Fibroblast of skin of abdomen (primary cell): ENCODE data around the gene RELN.
"Not testable (repeated sequence)": the region's sequence is repeated elsewhere in the genome, so short reads cannot be mapped to it uniquely, and the experiment has no call there.

ENCODE experiments used
- DNase-seq: peaks from one replicate; pipeline ENCODE4 v3.0.0-alpha.2; 2013

RELN gene

DNA sequence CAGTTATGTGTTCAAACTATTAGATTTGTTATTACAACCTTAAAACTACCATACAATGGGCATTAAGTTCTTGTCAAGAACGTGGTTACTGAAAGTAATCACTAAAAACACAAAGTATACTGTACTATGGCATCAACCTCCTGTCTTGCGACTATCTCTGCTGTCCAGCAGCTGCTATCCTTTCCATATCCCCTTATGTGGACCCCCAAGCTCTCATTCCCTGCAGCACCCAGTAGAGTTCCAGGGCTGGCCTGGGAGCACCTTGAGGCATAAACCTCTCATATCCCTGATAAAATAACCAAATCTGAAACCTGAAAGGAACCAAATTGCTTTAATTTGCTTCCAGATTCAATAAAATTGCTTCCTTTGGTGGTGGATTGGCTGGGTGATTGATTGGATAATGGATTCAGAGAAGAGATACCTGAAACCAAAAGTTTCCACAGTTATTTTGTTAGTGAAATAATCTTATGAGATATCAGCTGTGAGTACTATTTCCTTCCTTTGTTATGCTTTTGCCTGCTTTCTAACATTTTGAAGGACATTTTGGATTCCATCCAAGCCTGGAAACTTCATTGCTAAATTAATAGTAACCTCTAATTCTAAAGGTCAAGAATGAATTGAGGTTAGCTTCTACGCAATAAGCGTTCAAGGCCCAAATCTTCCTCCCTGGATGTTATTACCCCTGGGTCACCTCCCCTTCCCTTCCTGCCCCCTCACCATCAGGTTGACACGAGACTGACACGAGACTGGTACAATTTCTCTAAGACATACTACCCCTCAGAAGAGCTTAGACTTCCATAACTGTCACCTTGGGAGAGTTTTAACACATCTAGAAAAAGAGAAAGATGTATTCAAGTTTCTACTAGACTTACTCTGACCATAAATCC is 48.8 kb downstream of the RELN start:
- DNase-seq = no peak

- DNase-seq = no peak
Observed at GRCh38 chr7:103937680-103938079, 51.8 kb downstream of the RELN start.

DNA sequence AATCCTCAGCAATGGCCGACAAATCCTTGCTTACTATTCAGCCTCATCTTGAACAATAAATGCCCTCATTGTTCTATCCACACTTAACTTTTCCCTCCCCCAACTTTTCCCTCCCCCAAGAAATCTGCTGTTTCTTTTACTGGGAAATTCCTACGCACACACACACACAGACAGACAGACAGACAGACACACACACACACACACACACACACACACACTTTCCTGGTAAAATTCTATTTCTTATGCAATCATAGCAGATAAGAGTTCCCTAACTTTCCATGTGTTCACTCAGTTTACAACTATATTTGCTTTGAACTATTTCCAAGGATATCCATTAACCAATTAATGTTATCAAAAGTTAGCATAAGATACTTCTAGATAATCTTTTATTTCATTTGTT is 52.9 kb downstream of the RELN start:
- no peak for DNase-seq

GRCh38 chr7:103934508-103934907 is 55.0 kb downstream of the RELN start:
- DNase-seq = no peak

DNA sequence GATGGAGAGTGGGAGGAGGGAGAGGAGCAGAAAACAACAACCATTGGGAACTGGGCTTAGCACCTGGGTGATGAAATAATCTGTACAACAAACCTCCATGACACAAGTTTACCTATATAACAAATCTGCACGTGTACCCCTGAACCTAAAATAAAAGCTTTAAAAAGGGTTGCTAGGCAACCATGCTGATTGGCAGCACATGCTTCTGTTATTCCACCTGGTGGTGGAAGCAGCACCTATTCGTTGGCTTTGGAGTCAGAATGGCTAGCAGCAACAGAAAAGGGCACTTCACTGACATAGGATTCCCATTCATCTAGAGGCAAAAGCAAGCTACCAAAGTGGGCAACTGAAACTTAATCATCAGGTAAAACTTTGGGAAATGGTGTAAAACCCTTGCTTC is 57.1 kb downstream of the RELN start:
- no peak for DNase-seq

DNA sequence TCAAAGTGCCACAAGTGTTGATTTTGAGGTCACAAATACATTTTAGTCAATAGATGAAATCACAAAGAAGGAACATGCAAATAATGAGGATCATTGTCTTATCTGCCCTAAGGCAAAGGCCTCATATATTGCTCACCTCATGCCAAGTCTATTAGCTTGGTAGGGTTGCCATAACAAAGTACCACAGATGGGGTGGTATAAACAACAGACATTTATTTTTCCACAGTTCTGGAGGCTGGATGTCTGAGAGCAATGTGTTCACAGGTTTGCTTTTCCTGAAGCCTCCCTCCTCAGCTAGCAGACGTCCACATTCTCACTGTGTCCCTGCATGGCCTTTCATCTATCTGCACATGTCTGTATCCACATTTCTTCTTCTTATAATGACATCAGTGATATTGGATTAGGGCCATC is 59.6 kb downstream of the RELN start:
- no peak for DNase-seq

GRCh38 chr7:103928581-103928980 is 60.9 kb downstream of the RELN start:
- DNase-seq = no peak

DNA sequence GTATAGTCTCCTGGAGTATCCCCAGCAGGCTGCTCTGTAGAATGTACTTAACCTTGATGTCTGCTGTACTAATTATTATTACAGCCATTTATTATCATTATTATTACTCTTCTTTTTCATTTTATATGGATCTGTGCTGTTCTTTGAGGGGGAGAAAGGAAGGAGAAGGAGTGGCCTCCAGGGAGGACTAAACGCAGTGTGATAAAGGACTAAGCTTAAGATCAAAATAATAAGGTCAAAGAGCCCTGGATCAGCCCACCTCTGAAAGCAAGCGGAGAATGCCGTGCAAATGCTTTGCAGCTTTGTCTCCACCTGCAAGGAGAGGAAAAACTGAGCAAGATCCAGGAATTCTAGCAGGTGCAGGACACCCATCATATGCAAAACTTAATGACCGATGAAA is 65.3 kb downstream of the RELN start:
- DNase-seq = no peak

- DNase-seq = no peak
Observed at GRCh38 chr7:103922407-103922806, 67.1 kb downstream of the RELN start.

- DNase-seq = no peak
Observed at GRCh38 chr7:103921692-103922091, 67.8 kb downstream of the RELN start.

DNA sequence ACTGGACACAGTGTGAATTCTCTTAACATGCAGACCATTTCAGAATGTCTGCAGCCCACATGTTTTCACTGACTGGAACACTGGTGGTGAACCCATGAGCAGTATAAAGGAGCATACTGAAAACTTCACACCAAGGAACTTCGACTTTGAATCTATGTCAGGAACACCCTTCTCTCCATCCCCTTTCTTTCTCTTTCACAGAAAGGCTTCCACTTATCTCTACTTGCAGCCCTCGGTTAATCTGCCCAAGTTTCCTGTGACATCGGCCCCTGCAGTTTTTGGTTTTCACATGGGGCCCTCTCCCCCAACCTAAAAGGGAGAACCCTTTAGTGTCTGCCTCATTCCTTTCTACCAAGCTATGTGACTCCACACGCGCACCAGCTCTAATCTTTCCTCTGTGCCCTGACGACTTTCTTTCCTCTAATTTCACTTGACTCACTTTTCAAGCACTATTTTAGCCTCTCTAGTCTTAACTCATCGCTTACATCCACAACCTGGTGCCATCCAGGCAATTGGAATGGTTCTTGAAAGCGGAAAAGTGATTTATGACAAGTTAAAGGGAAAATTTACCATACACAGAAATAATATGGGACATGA is 70.1 kb downstream of the RELN start:
- no peak for DNase-seq

DNA sequence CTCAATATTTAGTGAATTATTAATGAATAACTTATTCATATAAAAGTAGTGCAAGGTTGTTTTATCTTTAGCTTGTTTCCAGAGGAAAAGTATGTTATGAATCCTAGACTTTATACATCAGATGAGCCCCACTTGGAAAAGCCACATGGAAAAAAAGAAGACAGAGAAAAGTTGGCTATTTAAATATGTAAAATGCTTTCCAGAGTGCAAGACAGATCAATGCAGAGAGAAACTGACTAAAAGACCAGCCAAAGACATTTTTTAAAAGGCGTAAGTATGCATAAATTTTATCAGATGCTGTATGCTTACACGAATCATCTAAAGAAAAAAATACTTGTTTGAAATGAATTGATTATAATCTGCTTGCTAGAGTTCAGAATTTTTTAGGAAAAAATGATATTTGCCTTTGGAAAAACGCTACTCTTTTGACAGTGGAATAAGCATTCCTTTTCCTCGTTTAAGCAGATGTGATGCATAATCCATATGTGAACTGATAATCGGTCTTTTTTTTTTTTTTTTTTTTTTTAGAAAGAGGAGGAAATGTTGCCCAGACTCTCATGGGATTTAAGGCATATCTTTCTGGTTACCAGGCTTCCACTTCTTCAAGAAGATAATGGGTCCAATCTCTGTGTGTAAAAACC is 70.7 kb downstream of the RELN start:
- no peak for DNase-seq

DNA sequence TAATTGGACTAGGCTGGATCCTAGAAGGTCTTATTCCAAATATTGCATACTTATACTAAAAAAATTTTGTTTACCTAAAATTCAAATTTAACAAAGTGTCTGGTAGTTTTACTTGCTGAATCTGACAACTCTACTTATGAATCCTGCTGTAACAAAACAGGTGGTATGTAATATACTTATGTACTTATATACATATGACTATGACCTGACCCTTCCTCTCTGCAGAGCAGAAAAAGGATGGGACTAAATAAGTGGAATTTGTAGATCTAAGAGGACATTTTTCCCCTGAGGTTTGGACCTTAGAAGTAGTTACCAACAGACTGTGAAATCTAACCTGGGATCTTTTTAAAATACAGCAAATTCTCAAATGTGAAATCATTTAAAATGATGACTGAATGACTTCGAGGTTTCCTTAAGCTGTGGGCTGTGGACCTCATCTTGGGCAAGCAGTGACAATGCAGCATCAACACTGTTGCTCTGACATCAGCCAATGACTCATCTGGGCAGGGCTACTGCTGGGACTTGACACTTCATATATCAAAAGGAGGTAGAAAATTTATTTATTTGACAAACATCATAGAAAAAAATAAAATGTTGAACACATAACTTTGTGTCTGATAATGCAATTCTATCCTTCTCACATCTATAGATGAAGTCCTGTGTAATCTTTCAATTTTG is 73.6 kb downstream of the RELN start:
- DNase-seq = no peak

GRCh38 chr7:103914147-103914899 is 75.1 kb downstream of the RELN start:
- no peak for DNase-seq

DNA sequence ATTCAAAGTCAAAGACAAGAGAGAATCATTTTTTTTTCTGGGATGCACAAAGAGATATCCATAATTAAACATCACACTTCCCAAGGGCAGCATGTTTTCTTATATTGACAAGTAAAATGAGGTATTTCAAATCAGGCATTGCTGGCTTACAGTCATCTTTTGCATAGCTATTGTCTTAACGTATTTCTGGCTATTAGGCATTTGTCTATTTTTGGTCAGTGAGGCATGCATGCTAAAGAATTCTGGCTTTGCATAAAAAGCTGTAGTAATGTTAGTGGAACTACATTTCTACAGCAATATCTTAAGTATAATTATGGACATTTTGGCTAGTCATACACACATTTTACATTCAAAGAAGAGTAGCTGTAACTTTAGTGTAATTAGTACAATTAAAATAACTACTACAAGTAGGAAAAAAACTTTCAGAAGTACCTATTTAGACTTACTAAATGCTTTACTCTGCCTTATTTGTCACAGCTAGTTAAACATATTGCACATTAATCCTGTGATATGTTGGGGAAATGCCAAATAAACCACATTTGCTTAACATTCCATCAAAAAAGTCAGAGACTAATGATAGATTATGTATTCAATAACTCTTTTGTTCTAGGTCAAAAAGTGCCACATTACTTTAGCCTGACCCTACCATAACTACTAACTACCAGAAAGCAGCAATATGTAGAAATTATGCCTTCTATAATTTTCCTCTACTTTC is 76.4 kb downstream of the RELN start:
- no peak for DNase-seq

DNA sequence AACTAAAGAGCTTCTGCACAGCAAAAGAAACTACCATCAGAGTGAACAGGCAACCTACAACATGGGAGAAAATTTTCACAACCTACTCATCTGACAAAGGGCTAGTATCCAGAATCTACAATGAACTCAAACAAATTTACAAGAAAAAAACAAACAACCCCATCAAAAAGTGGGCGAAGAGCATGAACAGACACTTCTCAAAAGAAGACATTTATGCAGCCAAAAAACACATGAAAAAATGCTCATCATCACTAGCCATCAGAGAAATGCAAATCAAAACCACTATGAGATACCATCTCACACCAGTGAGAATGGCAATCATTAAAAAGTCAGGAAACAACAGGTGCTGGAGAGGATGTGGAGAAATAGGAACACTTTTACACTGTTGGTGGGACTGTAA is 78.4 kb downstream of the RELN start:
- not testable (repeated sequence) for DNase-seq

- DNase-seq = no peak
Observed at GRCh38 chr7:103905997-103906396, 83.5 kb downstream of the RELN start.

GRCh38 chr7:103902917-103903316 is 86.5 kb downstream of the RELN start:
- no peak for DNase-seq

- DNase-seq = not testable (repeated sequence)
Observed at GRCh38 chr7:103896826-103897225, 92.6 kb downstream of the RELN start.

GRCh38 chr7:103894656-103895596 is 94.5 kb downstream of the RELN start:
- DNase-seq = no peak

GRCh38 chr7:103893350-103893749 is 96.1 kb downstream of the RELN start:
- no peak for DNase-seq
